ENCODE data around the gene ELMO1.

The ELMO1 gene

GRCh38 chr7:36821617-36822016 is 627.0 kb downstream of the ELMO1 start:
- no peak for DNase-seq (ENCODE audit: low spot score)

- no peak for DNase-seq (ENCODE audit: low spot score)
These were observed 628.0 kb downstream of the ELMO1 start for GRCh38 chr7:36820527-36821170.

- DNase-seq (ENCODE audit: low spot score), result no peak
These were observed 629.0 kb downstream of the ELMO1 start for GRCh38 chr7:36819639-36820038.

- DNase-seq (ENCODE audit: low spot score), result no peak
These were observed 634.4 kb downstream of the ELMO1 start for GRCh38 chr7:36814311-36814710.

- DNase-seq (ENCODE audit: low spot score), result no peak
These were observed 636.9 kb downstream of the ELMO1 start for GRCh38 chr7:36811807-36812206.

- DNase-seq (ENCODE audit: low spot score), result no peak
These were observed 638.2 kb downstream of the ELMO1 start for GRCh38 chr7:36810489-36810888.

- no peak for DNase-seq (ENCODE audit: low spot score)
These were observed 638.6 kb downstream of the ELMO1 start for GRCh38 chr7:36810032-36810431.

- DNase-seq (ENCODE audit: low spot score), result no peak
These were observed 639.2 kb downstream of the ELMO1 start for GRCh38 chr7:36809510-36809909.

GRCh38 chr7:36809086-36809485 is 639.6 kb downstream of the ELMO1 start:
- DNase-seq (ENCODE audit: low spot score), result no peak

GRCh38 chr7:36806891-36807290 is 641.8 kb downstream of the ELMO1 start:
- DNase-seq (ENCODE audit: low spot score), result no peak

All from AG08396 (cell line).